Nephron progenitor cell (in vitro differentiated cells): ENCODE data around the gene MAN2A2.
"Not testable (repeated sequence)": the region's sequence is repeated elsewhere in the genome, so short reads cannot be mapped to it uniquely, and the experiment has no call there.

ENCODE experiments used
- DNase-seq: peaks from one replicate; pipeline ENCODE4 v3.0.0; 2021
- H3K27ac Mint-ChIP-seq: 2 replicates; pipeline ENCODE4 v1.8.0; 2021; ENCODE audit warnings: mild to moderate bottlenecking, moderate library complexity, mixed read lengths
- H3K27me3 Mint-ChIP-seq: 2 replicates; pipeline ENCODE4 v1.8.0; 2021; ENCODE audit warnings: mild to moderate bottlenecking, low read depth, mixed read lengths; ENCODE audit not compliant: poor library complexity
- H3K36me3 Mint-ChIP-seq: 2 replicates; pipeline ENCODE4 v1.8.0; 2021; ENCODE audit warnings: low read depth, mixed read lengths
- H3K4me1 Mint-ChIP-seq: 2 replicates; pipeline ENCODE4 v1.8.0; 2021; ENCODE audit warnings: mixed read lengths
- H3K4me3 Mint-ChIP-seq: 2 replicates; pipeline ENCODE4 v1.8.0; 2021; ENCODE audit warnings: mild to moderate bottlenecking, moderate library complexity, mixed read lengths
- H3K9me3 Mint-ChIP-seq: 2 replicates; pipeline ENCODE4 v1.8.0; 2021; ENCODE audit warnings: mild to moderate bottlenecking, moderate library complexity, mixed read lengths
- CTCF ChIP-seq: fragments of 200-600 bp; sonication (generic); IDR thresholded peaks from 2 replicates; pipeline ENCODE4 v1.5.0; 2021; ENCODE audit warnings: antibody characterized with exemption

The MAN2A2 gene

GRCh38 chr15:90907838-90908507 is 4.9 kb downstream of the MAN2A2 start:
- Mint-ChIP-seq H3K9me3 (no peaks in the 10 kb centered on the region), H3K27me3 (peaks cover 13% of the 10 kb centered on the region), H3K4me1 (peaks cover 12% of the 10 kb centered on the region), H3K4me3 (no peak overlapping the region), H3K27ac (no peak overlapping the region), H3K36me3 (peaks cover 33% of the 10 kb centered on the region)
- no peak for TF ChIP-seq CTCF
- no peak for DNase-seq

GRCh38 chr15:90909449-90909848 is 6.3 kb downstream of the MAN2A2 start:
- H3K36me3 Mint-ChIP-seq = peaks cover 38% of the 10 kb centered on the region
- not testable (repeated sequence) for DNase-seq, H3K4me1 Mint-ChIP-seq, H3K9me3 Mint-ChIP-seq, H3K4me3 Mint-ChIP-seq, H3K27me3 Mint-ChIP-seq, H3K27ac Mint-ChIP-seq

- no peak overlapping the region for H3K27ac Mint-ChIP-seq
- peaks cover 38% of the 10 kb centered on the region for H3K36me3 Mint-ChIP-seq
- H3K27me3 Mint-ChIP-seq = peaks cover 5% of the 10 kb centered on the region
- DNase-seq = no peak
- TF ChIP-seq CTCF = no peak
- H3K4me1 Mint-ChIP-seq = peaks cover 3% of the 10 kb centered on the region
- no peaks in the 10 kb centered on the region for H3K9me3 Mint-ChIP-seq
- H3K4me3 Mint-ChIP-seq = no peak overlapping the region
Observed at GRCh38 chr15:90909976-90910375, 6.9 kb downstream of the MAN2A2 start.

GRCh38 chr15:90910441-90911301 is 7.6 kb downstream of the MAN2A2 start:
- Mint-ChIP-seq H3K27me3 (no peaks in the 10 kb centered on the region), H3K4me3 (no peak overlapping the region), H3K27ac (no peak overlapping the region), H3K9me3 (no peaks in the 10 kb centered on the region), H3K36me3 (peaks cover 36% of the 10 kb centered on the region), H3K4me1 (peaks cover 7% of the 10 kb centered on the region)
- no peak for TF ChIP-seq CTCF
- no peak for DNase-seq

GRCh38 chr15:90911302-90911623 is 8.2 kb downstream of the MAN2A2 start:
- Mint-ChIP-seq H3K9me3 (no peaks in the 10 kb centered on the region), H3K4me3 (no peak overlapping the region), H3K36me3 (peaks cover 31% of the 10 kb centered on the region), H3K27ac (no peak overlapping the region), H3K27me3 (no peaks in the 10 kb centered on the region), H3K4me1 (peaks cover 13% of the 10 kb centered on the region)
- TF ChIP-seq CTCF = no peak
- DNase-seq = no peak

- Mint-ChIP-seq H3K9me3 (no peaks in the 10 kb centered on the region), H3K27ac (no peak overlapping the region), H3K4me1 (peaks cover 16% of the 10 kb centered on the region), H3K27me3 (no peaks in the 10 kb centered on the region), H3K4me3 (no peak overlapping the region), H3K36me3 (peaks cover 32% of the 10 kb centered on the region)
- no peak for DNase-seq
- no peak for TF ChIP-seq CTCF
Observed at GRCh38 chr15:90911906-90912769, 9.0 kb downstream of the MAN2A2 start.
